ENCODE data around the gene CADPS.

The CADPS gene

DNA sequence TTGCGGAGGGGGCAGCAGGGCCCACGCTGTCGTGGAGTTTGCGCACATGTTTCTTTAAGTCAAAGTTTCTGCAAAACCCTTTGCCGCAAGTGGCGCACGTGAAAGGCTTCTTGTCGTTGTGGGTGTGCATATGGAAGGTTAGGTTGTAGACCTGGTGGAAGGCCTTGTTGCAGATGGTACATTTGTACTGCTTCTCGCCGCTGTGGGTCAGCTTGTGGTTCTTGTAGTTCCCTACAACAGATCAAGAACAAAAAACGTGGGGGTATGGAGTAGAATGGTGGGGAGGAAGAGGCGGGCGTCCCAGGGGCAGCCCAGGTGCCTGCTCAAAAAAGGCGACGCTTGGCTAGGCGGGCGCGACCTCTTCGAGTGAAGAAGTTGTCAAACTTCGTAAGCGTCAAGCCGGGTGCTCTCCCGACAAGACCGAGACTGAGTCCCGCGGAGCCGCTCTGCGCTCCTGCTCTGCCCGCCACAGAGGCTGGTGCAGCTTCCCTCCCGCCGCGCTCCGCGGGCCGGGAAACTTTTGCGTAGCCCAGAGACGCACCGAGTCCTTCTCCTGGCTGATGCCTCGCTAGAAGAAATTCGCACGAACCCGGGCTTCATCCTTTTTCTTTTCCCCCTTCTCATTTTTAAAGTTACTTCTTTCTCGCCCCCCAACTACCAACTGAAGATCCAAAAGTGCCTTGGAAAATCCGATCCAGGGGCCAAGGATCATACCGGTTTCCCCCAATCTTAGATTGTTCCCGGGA, 504.9 kb downstream of the CADPS start:
- Histone ChIP-seq H3K36me3 (ENCODE audit: control insufficient read depth, insufficient read depth, low read length) (no peaks in the 10 kb centered on the region), H3K4me3 (replicated peaks; ENCODE audit: low read depth, low read length) (no peak overlapping the region), H3K27me3 (replicated peaks; ENCODE audit: control insufficient read depth, insufficient read depth, low read length) (peaks cover 2% of the 10 kb centered on the region)
- DNase-seq (ENCODE audit: extremely low read depth, insufficient read length), result no peak
- TF ChIP-seq, protein P1, sequence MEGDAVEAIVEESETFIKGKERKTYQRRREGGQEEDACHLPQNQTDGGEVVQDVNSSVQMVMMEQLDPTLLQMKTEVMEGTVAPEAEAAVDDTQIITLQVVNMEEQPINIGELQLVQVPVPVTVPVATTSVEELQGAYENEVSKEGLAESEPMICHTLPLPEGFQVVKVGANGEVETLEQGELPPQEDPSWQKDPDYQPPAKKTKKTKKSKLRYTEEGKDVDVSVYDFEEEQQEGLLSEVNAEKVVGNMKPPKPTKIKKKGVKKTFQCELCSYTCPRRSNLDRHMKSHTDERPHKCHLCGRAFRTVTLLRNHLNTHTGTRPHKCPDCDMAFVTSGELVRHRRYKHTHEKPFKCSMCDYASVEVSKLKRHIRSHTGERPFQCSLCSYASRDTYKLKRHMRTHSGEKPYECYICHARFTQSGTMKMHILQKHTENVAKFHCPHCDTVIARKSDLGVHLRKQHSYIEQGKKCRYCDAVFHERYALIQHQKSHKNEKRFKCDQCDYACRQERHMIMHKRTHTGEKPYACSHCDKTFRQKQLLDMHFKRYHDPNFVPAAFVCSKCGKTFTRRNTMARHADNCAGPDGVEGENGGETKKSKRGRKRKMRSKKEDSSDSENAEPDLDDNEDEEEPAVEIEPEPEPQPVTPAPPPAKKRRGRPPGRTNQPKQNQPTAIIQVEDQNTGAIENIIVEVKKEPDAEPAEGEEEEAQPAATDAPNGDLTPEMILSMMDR (IDR thresholded peaks at IDR 0.05; ENCODE audit: insufficient read depth, low read length, poor library complexity, severe bottlenecking), result no peak

DNA sequence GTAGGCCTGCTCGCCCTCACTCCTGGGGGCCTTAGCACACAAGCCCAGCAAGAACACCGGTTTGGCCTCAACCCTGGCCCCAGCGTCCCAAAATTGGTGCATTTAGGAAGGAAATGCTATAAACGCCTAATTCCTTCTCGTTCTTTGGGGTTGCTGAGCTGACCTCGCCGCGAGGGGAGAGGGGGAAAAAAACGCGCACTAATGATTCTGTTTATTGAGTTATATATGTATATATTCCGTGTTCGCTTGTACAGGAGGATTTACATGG, 505.8 kb downstream of the CADPS start:
- H3K36me3 ChIP-seq (ENCODE audit: control insufficient read depth, insufficient read depth, low read length), result no peaks in the 10 kb centered on the region
- H3K27me3 ChIP-seq (replicated peaks; ENCODE audit: control insufficient read depth, insufficient read depth, low read length), result peaks cover 2% of the 10 kb centered on the region

DNA sequence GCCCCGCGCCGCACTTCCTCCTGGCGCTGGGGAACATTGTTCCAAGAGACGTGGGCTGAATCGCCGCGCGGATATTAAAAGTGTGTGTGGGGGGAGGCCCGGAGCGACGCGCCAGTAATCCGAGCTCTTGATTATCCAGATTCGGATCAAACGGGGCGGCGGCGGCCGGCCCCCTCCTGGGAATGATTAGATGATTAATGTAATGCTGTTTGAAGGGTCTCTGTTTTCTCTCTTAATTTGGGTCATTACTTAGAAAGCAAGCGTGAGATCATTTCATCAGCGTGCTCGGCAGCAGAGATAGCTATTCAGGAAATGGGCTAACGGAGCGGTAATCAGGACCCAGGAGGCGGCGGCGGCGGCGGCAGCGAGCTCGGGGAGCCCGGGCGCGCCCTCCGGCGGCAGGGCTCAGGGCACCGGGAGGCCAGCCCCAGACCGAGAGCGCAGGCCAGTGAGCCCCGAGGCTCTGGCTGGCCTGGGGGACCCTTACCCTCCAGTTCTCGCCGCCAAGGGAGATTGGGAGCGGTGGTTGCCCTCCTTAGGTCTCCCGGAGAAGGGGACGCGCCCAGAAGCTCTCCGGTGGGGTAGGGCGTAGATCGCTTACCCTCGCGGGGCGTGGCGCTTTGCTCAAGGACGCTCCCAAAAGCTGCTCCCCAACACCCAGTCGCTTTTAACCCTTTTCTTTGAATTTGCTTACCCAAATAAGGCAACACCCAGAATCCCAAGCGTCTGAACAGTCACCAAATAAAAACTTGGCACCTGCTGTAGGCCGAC, 506.3 kb downstream of the CADPS start:
- H3K36me3 ChIP-seq (ENCODE audit: control insufficient read depth, insufficient read depth, low read length), result no peaks in the 10 kb centered on the region
- no peak for DNase-seq (ENCODE audit: extremely low read depth, insufficient read length)
- H3K27me3 ChIP-seq (replicated peaks; ENCODE audit: control insufficient read depth, insufficient read depth, low read length), result peaks cover 2% of the 10 kb centered on the region
- no peak overlapping the region for H3K4me3 ChIP-seq (replicated peaks; ENCODE audit: low read depth, low read length)
- TF ChIP-seq, protein P1 (IDR thresholded peaks at IDR 0.05; ENCODE audit: insufficient read depth, low read length, poor library complexity, severe bottlenecking), result no peak

More for the DNA sequence above, 505.8 kb downstream of the CADPS start:
- TF ChIP-seq, protein P1 (IDR thresholded peaks at IDR 0.05; ENCODE audit: insufficient read depth, low read length, poor library complexity, severe bottlenecking), result no peak
- DNase-seq (ENCODE audit: extremely low read depth, insufficient read length), result no peak
- no peak overlapping the region for H3K4me3 ChIP-seq (replicated peaks; ENCODE audit: low read depth, low read length)

DNA sequence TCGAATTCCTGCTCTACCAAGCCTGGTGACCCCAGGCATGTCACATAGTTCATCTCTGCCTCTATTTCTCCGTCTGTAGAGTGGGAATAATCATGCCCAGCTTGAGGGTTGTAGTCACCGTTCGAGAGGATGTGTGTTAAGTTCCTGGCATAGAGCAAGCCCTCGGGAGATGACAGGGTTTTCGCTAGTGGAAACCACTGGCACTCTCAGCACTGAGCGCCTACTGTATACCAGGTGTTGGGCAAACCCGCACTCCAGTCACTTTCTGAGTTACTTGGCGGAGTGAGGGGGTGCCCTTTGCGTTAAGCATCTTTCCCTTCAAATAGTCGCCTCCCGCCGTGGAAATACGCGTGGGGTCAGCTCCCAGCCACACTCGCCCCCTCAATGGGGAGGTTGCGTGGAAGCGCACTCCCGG, 506.9 kb downstream of the CADPS start:
- no peak for DNase-seq (ENCODE audit: extremely low read depth, insufficient read length)
- Histone ChIP-seq H3K27me3 (replicated peaks; ENCODE audit: control insufficient read depth, insufficient read depth, low read length) (peaks cover 2% of the 10 kb centered on the region), H3K4me3 (replicated peaks; ENCODE audit: low read depth, low read length) (no peak overlapping the region)

DNA sequence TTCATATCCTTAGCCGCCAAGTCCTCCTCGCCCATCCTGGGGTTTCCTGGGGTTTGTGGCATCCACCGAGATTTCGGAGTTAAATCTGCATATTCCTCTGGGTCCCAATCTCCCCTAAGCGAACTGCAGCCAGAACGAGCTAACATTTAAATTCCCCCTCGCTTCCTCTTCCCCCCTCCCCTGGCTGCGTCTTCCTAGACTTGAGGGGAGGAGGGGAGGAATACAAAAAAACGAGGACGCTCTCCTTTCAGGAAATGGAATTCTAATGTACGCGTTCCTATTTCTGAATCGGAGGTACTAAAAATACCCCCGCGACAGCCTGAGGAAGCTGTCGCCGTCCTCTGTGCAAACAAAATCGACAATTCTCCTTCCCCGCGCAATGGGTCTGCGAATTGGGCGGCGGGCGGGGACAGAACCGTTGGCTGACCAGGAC, 507.4 kb downstream of the CADPS start:
- Histone ChIP-seq H3K4me3 (replicated peaks; ENCODE audit: low read depth, low read length) (no peak overlapping the region), H3K27me3 (replicated peaks; ENCODE audit: control insufficient read depth, insufficient read depth, low read length) (peaks cover 2% of the 10 kb centered on the region), H3K36me3 (ENCODE audit: control insufficient read depth, insufficient read depth, low read length) (no peaks in the 10 kb centered on the region)
- TF ChIP-seq, protein P1 (IDR thresholded peaks at IDR 0.05; ENCODE audit: insufficient read depth, low read length, poor library complexity, severe bottlenecking), result no peak
- DNase-seq (ENCODE audit: extremely low read depth, insufficient read length), result no peak

More for the DNA sequence above, 506.9 kb downstream of the CADPS start:
- TF ChIP-seq, protein P1 (IDR thresholded peaks at IDR 0.05; ENCODE audit: insufficient read depth, low read length, poor library complexity, severe bottlenecking), result no peak
- H3K36me3 ChIP-seq (ENCODE audit: control insufficient read depth, insufficient read depth, low read length), result no peaks in the 10 kb centered on the region

Measured in GM06990 (cell line).